HTERT RPE-1 (cell line): ENCODE results near the gene COP1.
"Not testable (repeated sequence)": the region's sequence is repeated elsewhere in the genome, so short reads cannot be mapped to it uniquely, and the experiment has no call there.

Experiments
- in situ Hi-C: fragments of 300-500 bp; cut with MboI; formaldehyde crosslinking; loops from 4 replicates; pipeline ENCODE4 v1.14.3; 2020; ENCODE audit warnings: low sequenced_read_pairs

COP1 gene

GRCh38 chr1:176141449-176141848, 65.6 kb downstream of the COP1 start:
- in situ Hi-C loops: no loop called here

- in situ Hi-C loops: no loop called here
Measured at GRCh38 chr1:176136891-176137290, 70.2 kb downstream of the COP1 start.

GRCh38 chr1:176134666-176135065, 72.4 kb downstream of the COP1 start:
- in situ Hi-C loops: no loop called here

GRCh38 chr1:176122282-176122681, 84.8 kb downstream of the COP1 start:
- in situ Hi-C loops: no loop called here

- in situ Hi-C loops: no loop called here
Measured at GRCh38 chr1:176119549-176119948, 87.5 kb downstream of the COP1 start.

GRCh38 chr1:176118985-176119384, 88.1 kb downstream of the COP1 start:
- in situ Hi-C loops: no loop called here

- in situ Hi-C loops: no loop called here
Measured at GRCh38 chr1:176111835-176112234, 95.3 kb downstream of the COP1 start.

- in situ Hi-C loops: no loop called here
Measured at GRCh38 chr1:176110203-176110602, 96.9 kb downstream of the COP1 start.

- in situ Hi-C loops: no loop called here
Measured at GRCh38 chr1:176102768-176103350, 104.2 kb downstream of the COP1 start.

GRCh38 chr1:176101951-176102642, 105.0 kb downstream of the COP1 start:
- in situ Hi-C loops: no loop called here

GRCh38 chr1:176098560-176098959, 108.5 kb downstream of the COP1 start:
- in situ Hi-C loops: no loop called here

GRCh38 chr1:176096015-176096414, 111.1 kb downstream of the COP1 start:
- in situ Hi-C loops: no loop called here

GRCh38 chr1:176090766-176091165, 116.3 kb downstream of the COP1 start:
- in situ Hi-C loops: no loop called here

- in situ Hi-C loops: not testable (repeated sequence)
Measured at GRCh38 chr1:176087746-176088145, 119.3 kb downstream of the COP1 start.

- in situ Hi-C loops: no loop called here
Measured at GRCh38 chr1:176073524-176074157, 133.4 kb downstream of the COP1 start.

- in situ Hi-C loops: no loop called here
Measured at GRCh38 chr1:176068901-176069300, 138.2 kb downstream of the COP1 start.

- in situ Hi-C loops: no loop called here
Measured at GRCh38 chr1:176068256-176068655, 138.8 kb downstream of the COP1 start.

GRCh38 chr1:176066709-176067108, 140.4 kb downstream of the COP1 start:
- in situ Hi-C loops: no loop called here

- in situ Hi-C loops: no loop called here
Measured at GRCh38 chr1:176058686-176059085, 148.4 kb downstream of the COP1 start.

- in situ Hi-C loops: no loop called here
Measured at GRCh38 chr1:176056312-176056711, 150.8 kb downstream of the COP1 start.

- in situ Hi-C loops: no loop called here
Measured at GRCh38 chr1:176055398-176055797, 151.7 kb downstream of the COP1 start.

GRCh38 chr1:176051902-176052518, 155.1 kb downstream of the COP1 start:
- in situ Hi-C loops: no loop called here
